ENCODE data around the gene ADI1.

DNA sequence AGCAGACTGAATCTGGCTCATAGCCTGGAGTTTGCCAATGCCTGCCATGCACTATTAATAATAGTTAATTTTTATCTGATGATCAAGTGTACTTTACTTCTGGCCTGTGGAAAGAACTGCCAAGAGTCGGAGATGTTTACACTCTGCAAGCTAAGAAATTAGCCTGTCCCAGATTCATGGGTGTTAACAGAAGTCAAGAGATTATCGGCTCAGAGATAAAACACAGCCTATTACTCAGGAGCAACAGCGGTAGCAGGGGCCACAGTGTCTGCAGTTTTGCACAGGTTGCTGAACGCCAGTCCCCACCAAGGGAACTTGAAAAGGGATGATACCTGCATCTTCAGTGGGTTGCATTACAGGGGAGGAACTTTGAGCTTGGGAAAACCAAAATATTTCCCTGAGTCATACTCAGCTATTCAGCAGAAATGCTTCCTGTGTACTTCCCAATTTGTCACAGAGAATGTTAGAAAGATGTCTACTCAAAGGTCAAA lies 4.3 kb upstream of the ADI1 start:
- TF ChIP-seq, protein P1, sequence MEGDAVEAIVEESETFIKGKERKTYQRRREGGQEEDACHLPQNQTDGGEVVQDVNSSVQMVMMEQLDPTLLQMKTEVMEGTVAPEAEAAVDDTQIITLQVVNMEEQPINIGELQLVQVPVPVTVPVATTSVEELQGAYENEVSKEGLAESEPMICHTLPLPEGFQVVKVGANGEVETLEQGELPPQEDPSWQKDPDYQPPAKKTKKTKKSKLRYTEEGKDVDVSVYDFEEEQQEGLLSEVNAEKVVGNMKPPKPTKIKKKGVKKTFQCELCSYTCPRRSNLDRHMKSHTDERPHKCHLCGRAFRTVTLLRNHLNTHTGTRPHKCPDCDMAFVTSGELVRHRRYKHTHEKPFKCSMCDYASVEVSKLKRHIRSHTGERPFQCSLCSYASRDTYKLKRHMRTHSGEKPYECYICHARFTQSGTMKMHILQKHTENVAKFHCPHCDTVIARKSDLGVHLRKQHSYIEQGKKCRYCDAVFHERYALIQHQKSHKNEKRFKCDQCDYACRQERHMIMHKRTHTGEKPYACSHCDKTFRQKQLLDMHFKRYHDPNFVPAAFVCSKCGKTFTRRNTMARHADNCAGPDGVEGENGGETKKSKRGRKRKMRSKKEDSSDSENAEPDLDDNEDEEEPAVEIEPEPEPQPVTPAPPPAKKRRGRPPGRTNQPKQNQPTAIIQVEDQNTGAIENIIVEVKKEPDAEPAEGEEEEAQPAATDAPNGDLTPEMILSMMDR (IDR thresholded peaks at IDR 0.05) = no peak
- no peak for TF ChIP-seq POLR2A (IDR thresholded peaks at IDR 0.05)

All from adrenal gland (tissue), 5 donors.